Measurements from ENCODE around the gene TMTC1. TPM values are rescaled to one million over a fixed set of nuclear protein-coding genes. Genes with fewer than 3 reads are reported as not detected.

The TMTC1 gene
- total and polyA plus RNA-seq, 3 donors from 2014 or later, result 8.4 to 13.6 (median 11.5) TPM

- no peak overlapping the region for H3K27ac ChIP-seq
- 61 to 79% methylated on average over 3 of the region's 3 CpGs for WGBS, 2 donors
- intact Hi-C loops (cut with DNase I; ENCODE audit: low total_unique reads), result no loop called here
- H3K4me1 ChIP-seq, result no peaks in the 10 kb centered on the region
- no peak for DNase-seq
- no peaks in the 10 kb centered on the region for H3K36me3 ChIP-seq (ENCODE audit: low read depth, missing control alignments)
- no peaks in the 10 kb centered on the region for H3K27me3 ChIP-seq
- TF ChIP-seq, protein P1, sequence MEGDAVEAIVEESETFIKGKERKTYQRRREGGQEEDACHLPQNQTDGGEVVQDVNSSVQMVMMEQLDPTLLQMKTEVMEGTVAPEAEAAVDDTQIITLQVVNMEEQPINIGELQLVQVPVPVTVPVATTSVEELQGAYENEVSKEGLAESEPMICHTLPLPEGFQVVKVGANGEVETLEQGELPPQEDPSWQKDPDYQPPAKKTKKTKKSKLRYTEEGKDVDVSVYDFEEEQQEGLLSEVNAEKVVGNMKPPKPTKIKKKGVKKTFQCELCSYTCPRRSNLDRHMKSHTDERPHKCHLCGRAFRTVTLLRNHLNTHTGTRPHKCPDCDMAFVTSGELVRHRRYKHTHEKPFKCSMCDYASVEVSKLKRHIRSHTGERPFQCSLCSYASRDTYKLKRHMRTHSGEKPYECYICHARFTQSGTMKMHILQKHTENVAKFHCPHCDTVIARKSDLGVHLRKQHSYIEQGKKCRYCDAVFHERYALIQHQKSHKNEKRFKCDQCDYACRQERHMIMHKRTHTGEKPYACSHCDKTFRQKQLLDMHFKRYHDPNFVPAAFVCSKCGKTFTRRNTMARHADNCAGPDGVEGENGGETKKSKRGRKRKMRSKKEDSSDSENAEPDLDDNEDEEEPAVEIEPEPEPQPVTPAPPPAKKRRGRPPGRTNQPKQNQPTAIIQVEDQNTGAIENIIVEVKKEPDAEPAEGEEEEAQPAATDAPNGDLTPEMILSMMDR (IDR thresholded peaks at IDR 0.05), result no peak
- no peak for TF ChIP-seq POLR2A (IDR thresholded peaks at IDR 0.05)
- H3K4me3 ChIP-seq, result no peak overlapping the region
- H3K9me3 ChIP-seq, result no peaks in the 10 kb centered on the region
These were observed 126.8 kb downstream of the TMTC1 start for GRCh38 chr12:29656762-29657538.

DNA sequence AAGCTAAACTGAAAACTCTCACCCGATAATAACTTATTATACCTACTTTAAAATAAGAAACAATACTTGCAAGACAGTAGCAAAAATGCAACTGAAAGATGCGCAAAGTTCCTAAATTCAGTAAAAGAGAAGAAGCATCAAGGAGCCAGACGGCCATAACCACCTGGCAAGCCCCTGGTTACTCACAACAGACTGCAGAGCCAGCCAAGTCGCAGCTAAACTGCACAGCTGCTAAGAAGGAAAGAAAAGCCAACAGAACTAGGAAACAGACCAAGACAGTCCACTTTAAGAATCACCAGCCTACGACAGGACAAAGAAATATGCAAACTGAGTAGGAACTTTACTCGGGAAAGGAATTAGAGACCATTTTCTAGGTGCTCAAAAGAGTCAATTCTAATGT is 127.9 kb downstream of the TMTC1 start:
- TF ChIP-seq POLR2A (IDR thresholded peaks at IDR 0.05), result no peak
- TF ChIP-seq, protein P1 (IDR thresholded peaks at IDR 0.05), result no peak
- Histone ChIP-seq H3K27ac (no peak overlapping the region), H3K4me3 (no peak overlapping the region), H3K36me3 (ENCODE audit: low read depth, missing control alignments) (no peaks in the 10 kb centered on the region), H3K4me1 (no peaks in the 10 kb centered on the region), H3K27me3 (no peaks in the 10 kb centered on the region), H3K9me3 (no peaks in the 10 kb centered on the region)
- intact Hi-C loops (cut with DNase I; ENCODE audit: low total_unique reads), result no loop called here
- WGBS, 2 donors, result 66 to 69% methylated on average over 6 of the region's 6 CpGs
- DNase-seq, result no peak

DNA sequence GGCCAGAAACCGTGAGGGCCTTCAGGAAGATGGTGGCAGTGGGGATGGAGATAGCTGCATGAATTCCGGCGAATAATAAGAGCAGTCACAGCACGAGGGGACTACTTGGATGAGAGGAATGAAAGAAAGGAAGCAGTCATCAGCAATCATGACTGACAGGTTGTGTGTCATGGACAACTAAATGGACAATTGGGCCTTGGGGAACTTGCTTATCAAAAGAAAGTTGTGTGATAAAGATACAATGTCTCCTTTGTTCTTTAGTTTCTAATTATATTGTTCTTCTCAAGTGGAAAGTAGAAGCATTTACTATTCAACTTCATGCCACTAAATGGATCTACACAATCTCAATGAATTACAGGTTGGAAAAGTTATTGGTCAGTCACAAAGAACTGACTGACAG is 130.5 kb downstream of the TMTC1 start:
- Histone ChIP-seq H3K9me3 (no peaks in the 10 kb centered on the region), H3K27me3 (no peaks in the 10 kb centered on the region), H3K36me3 (ENCODE audit: low read depth, missing control alignments) (no peaks in the 10 kb centered on the region), H3K27ac (no peak overlapping the region), H3K4me1 (no peaks in the 10 kb centered on the region), H3K4me3 (no peak overlapping the region)
- intact Hi-C loops (cut with DNase I; ENCODE audit: low total_unique reads), result no loop called here
- DNase-seq, result no peak
- WGBS, 2 donors, result 68 to 95% methylated on average over 4 of the region's 4 CpGs
- no peak for TF ChIP-seq POLR2A (IDR thresholded peaks at IDR 0.05)
- TF ChIP-seq, protein P1 (IDR thresholded peaks at IDR 0.05), result no peak

DNA sequence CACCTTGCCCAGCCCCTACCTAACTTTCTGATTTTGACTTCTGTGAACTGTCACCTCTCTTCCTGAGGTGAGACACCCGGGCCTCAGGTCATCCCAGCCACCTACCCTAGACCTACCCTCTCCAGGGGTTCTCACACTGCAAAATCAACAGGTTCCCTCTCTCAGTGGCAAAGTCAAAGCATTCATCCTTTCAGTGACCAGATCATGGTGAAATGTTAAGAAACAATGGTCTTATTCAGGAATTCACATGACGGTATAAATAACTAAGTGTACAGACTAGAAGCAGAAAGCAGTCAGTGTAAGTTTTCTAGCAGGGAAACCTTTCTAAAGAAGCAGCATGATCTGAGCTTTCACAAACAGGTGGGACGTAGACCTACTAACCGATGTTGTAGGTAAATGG is 133.4 kb downstream of the TMTC1 start:
- Histone ChIP-seq H3K4me1 (no peaks in the 10 kb centered on the region), H3K27me3 (no peaks in the 10 kb centered on the region), H3K27ac (no peak overlapping the region), H3K4me3 (no peak overlapping the region), H3K36me3 (ENCODE audit: low read depth, missing control alignments) (no peaks in the 10 kb centered on the region), H3K9me3 (no peaks in the 10 kb centered on the region)
- DNase-seq, result no peak
- intact Hi-C loops (cut with DNase I; ENCODE audit: low total_unique reads), result no loop called here
- 89 to 92% methylated on average over 4 of the region's 4 CpGs for WGBS, 2 donors
- no peak for TF ChIP-seq POLR2A (IDR thresholded peaks at IDR 0.05)
- TF ChIP-seq, protein P1 (IDR thresholded peaks at IDR 0.05), result no peak

DNA sequence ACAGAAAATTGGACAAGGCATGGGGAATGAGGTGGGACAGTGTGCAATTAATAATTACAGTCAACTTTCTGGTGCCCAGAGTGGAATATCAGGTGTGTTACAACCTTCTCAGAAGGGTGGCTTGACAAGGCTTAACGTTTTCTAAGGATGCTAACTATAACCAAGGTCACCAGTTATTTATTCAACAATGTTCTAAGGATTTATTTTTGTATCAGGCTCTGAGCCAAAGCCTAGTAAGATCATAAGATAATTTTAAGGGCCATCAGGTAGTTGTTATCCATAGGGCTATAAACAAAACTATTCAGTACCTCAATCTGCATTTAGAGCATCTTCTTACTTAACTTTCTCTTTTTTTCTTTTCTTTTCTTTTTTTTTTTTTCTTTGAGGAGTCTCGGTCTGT is 134.0 kb downstream of the TMTC1 start:
- WGBS, 2 donors, result 69 to 77% methylated on average over 2 of the region's 2 CpGs
- Histone ChIP-seq H3K27me3 (no peaks in the 10 kb centered on the region), H3K36me3 (ENCODE audit: low read depth, missing control alignments) (no peaks in the 10 kb centered on the region), H3K4me3 (no peak overlapping the region), H3K27ac (no peak overlapping the region), H3K4me1 (no peaks in the 10 kb centered on the region), H3K9me3 (no peaks in the 10 kb centered on the region)
- intact Hi-C loops (cut with DNase I; ENCODE audit: low total_unique reads), result no loop called here
- no peak for TF ChIP-seq POLR2A (IDR thresholded peaks at IDR 0.05)
- TF ChIP-seq, protein P1 (IDR thresholded peaks at IDR 0.05), result no peak
- no peak for DNase-seq
